Endothelial cell of umbilical vein (primary cell): ENCODE data around the gene APMAP. TPM values are rescaled to one million over a fixed set of nuclear protein-coding genes. Genes with fewer than 3 reads are reported as not detected.
"Not testable (repeated sequence)": the region's sequence is repeated elsewhere in the genome, so short reads cannot be mapped to it uniquely, and the experiment has no call there.

Experiments used
- BruUV-seq: library from RNA; stranded (reverse); fragments of 400-500 nt; replicated peaks from 2 replicates; lab custom pipeline; 2021; lab: Mats Ljungman, UMichigan
- CTCF ChIA-PET: fragments of 300-600, 350-600 bp; sonication (Branson Sonifier 250); formaldehyde crosslinking; loops from one replicate; lab custom pipeline; 2021; ENCODE audit warnings: antibody characterized with exemption, inconsistent platforms; lab: Charles Lee
- POLR2A ChIA-PET: fragments of 300-600, 350-600 bp; sonication (Branson Sonifier 250); formaldehyde crosslinking; loops from one replicate; lab custom pipeline; 2021; ENCODE audit warnings: antibody characterized with exemption, inconsistent platforms; lab: Charles Lee
- DNase-seq: peaks from one replicate; pipeline ENCODE4 v3.0.0-alpha.2; 2011; ENCODE audit warnings: low read depth, low spot score
- FAIRE-seq: peaks from 2 replicates; lab custom pipeline; 2011; peaks lifted over from hg19 to GRCh38; lab: Jason Lieb, UNC
- H2AFZ ChIP-seq: 2 replicates; pipeline ENCODE4 v1.6.0; 2012; ENCODE audit warnings: low read depth, low read length, control low read depth, inconsistent platforms
- H3K27ac ChIP-seq: 2 replicates; pipeline ENCODE4 v1.5.1; 2011; ENCODE audit warnings: low read depth, mild to moderate bottlenecking, control low read depth, low read length, moderate library complexity; ENCODE audit not compliant: insufficient read depth
- H3K27me3 ChIP-seq, 2 experiments: 2 replicates each; pipeline versions ENCODE4 v1.6.0 to v1.6.1; 2011; ENCODE audit warnings: low read length in 2 of 2, mixed read lengths in 1 of 2; ENCODE audit not compliant: control insufficient read depth in 2 of 2, insufficient read depth in 2 of 2
- H3K36me3 ChIP-seq, 2 experiments: 2 replicates in 1 of 2; 3 replicates in 1 of 2; pipeline ENCODE4 v1.5.1; 2011; ENCODE audit warnings: low read length in 2 of 2, mild to moderate bottlenecking in 1 of 2, moderate library complexity in 1 of 2; ENCODE audit not compliant: control insufficient read depth in 2 of 2, insufficient read depth in 2 of 2; ENCODE audit errors: extremely low read depth in 1 of 2
- H3K4me1 ChIP-seq: 3 replicates; pipeline ENCODE4 v1.5.1; 2011; ENCODE audit warnings: mild to moderate bottlenecking, low read length; ENCODE audit not compliant: control insufficient read depth, insufficient read depth; ENCODE audit errors: extremely low read depth
- H3K4me2 ChIP-seq: 2 replicates; pipeline ENCODE4 v1.6.1; 2011; ENCODE audit warnings: low read length, control low read depth, mixed read lengths; ENCODE audit not compliant: insufficient read depth
- H3K4me3 ChIP-seq, 3 experiments: fragments of 200-600 bp in 1 of 3; sonication (generic), shearing (Covaris generic) in 1 of 3; replicated peaks in 1 of 3; 2 replicates each; pipeline ENCODE4 v1.5.1; 2011 to 2016; ENCODE audit warnings: control low read depth in 3 of 3, low read length in 3 of 3, mild to moderate bottlenecking in 2 of 3, inconsistent platforms in 1 of 3, low read depth in 1 of 3, moderate library complexity in 1 of 3; ENCODE audit not compliant: insufficient read depth in 1 of 3
- H3K79me2 ChIP-seq: 2 replicates; pipeline ENCODE4 v1.6.0; 2012; ENCODE audit warnings: low read length, inconsistent platforms; ENCODE audit not compliant: control insufficient read depth, insufficient read depth
- H3K9ac ChIP-seq: replicated peaks from 2 replicates; pipeline ENCODE3; 2011; ENCODE audit warnings: low read length, control low read depth; ENCODE audit not compliant: insufficient read depth; ENCODE audit errors: extremely low read depth
- H3K9me1 ChIP-seq: replicated peaks from 3 replicates; pipeline ENCODE4 v1.6.0; 2011; ENCODE audit warnings: mild to moderate bottlenecking, low read length; ENCODE audit not compliant: control insufficient read depth, insufficient read depth; ENCODE audit errors: extremely low read depth
- H3K9me3 ChIP-seq: replicated peaks from 2 replicates; pipeline ENCODE4 v1.5.1; 2012; ENCODE audit warnings: low read length, inconsistent platforms; ENCODE audit not compliant: control insufficient read depth, insufficient read depth
- H4K20me1 ChIP-seq: replicated peaks from 2 replicates; pipeline ENCODE3; 2011; ENCODE audit warnings: mild to moderate bottlenecking, low read length; ENCODE audit not compliant: control insufficient read depth, insufficient read depth; ENCODE audit errors: extremely low read depth
- dilution Hi-C: fragments of 300-500 bp; cut with MboI; formaldehyde crosslinking; loops from one replicate; pipeline ENCODE4 v1.15.0; 2019; ENCODE audit warnings: low sequenced_read_pairs; ENCODE audit not compliant: extremely low pct_ligation_motif_present
- intact Hi-C: fragments of 100-400 bp; cut with micrococcal nuclease; formaldehyde crosslinking; loops from one replicate; pipeline ENCODE4 v1.10.0; 2022
- polyA plus RNA-seq, 4 experiments: library from polyadenylated mRNA; depleted of rRNA in 3 of 4; stranded (reverse) in 3 of 4; unstranded in 1 of 4; fragments of >200 nt; gene quantifications; 2 replicates each; pipeline versions ENCODE4 v1.2.1 to v1.2.3, GENCODE V29; 2011 to 2012; ENCODE audit warnings: missing spikeins in 1 of 4
- total RNA-seq: library from RNA; stranded (reverse); gene quantifications from 2 replicates; pipeline ENCODE4 v1.2.3, GENCODE V29; 2021

Gene APMAP
- total and polyA plus RNA-seq, 2 donors (not counting 3 experiments of a cell fraction or from before 2014, with no cell fraction given), result 80.7 to 110 TPM

DNA sequence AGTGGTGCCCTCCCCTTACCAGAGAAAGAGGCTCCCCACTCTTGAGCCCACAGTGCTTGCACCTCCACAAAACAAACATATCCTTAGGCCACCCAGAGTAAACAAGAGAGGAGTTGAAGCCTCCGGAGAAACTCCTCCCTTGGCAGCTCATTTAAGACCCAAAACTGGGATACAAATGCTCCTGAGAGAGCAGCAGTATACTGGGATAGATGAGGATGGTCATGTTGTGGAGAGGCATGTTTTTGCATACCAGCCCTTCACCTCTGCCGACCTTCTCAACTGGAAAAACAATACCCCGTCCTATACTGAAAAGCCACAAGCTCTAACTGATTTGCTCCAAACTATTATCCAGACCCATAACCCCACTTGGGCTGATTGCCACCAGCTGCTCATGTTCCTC lies 71.8 kb downstream of the APMAP start:
- H4K20me1 ChIP-seq, H3K79me2 ChIP-seq, intact Hi-C loops, H3K27me3 ChIP-seq, FAIRE-seq, H3K9me1 ChIP-seq, H3K9me3 ChIP-seq, H3K27ac ChIP-seq, H3K4me3 ChIP-seq, dilution Hi-C loops, H3K36me3 ChIP-seq, POLR2A ChIA-PET, H3K4me1 ChIP-seq, H3K4me2 ChIP-seq, BruUV-seq, H3K9ac ChIP-seq, DNase-seq, H2AFZ ChIP-seq: not testable (repeated sequence)
- CTCF ChIA-PET, result interaction anchor here (7.8 kb wide), 1 partner anchor 982 kb away, joined by 120 read pairs; no protein-coding TSS in a partner anchor

DNA sequence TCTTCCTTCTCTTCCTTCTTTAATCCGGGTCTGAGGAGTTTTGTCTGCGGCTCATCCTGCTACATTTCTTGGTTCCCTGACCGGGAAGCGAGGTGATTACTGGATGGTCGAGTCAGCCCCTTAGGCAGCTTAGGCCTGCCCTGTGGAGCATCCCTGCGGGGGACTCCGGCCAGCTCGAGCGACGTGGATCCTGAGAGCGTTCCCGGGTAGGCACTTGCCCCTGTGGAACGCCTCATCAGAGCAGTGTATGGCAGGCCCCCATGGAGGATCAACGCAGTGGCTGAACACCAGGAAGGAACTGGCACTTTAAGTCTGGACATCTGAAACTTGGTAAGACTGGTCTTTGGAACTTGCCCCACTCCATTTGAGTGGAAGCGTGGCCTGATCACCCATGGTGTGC lies 72.9 kb downstream of the APMAP start:
- POLR2A ChIA-PET, FAIRE-seq, H3K36me3 ChIP-seq, H4K20me1 ChIP-seq, BruUV-seq, H3K79me2 ChIP-seq, dilution Hi-C loops, H3K9me3 ChIP-seq, H3K27ac ChIP-seq, H3K9me1 ChIP-seq, H3K4me3 ChIP-seq, H3K4me1 ChIP-seq, DNase-seq, H3K27me3 ChIP-seq, H3K9ac ChIP-seq, H2AFZ ChIP-seq, H3K4me2 ChIP-seq: not testable (repeated sequence)
- CTCF ChIA-PET, result interaction anchor here (7.8 kb wide), 1 partner anchor 981 kb away, joined by 120 read pairs; no protein-coding TSS in a partner anchor
- intact Hi-C loops, result loop anchor here (2.0 to 5.0 kb wide), 2 partner anchors 817 to 922 kb away; no protein-coding TSS in a partner anchor
